GM23338 (cell line): ENCODE measurements around the gene AGFG1. TPM values are rescaled to one million over a fixed set of nuclear protein-coding genes. Genes with fewer than 3 reads are reported as not detected.

Source experiments
- ATAC-seq: fragments of 200-7000 bp; cut with Tn5 transposase; 3 replicates; pipeline ENCODE4 v1.9.1; 2020
- DNase-seq: peaks from one replicate; pipeline ENCODE4 v3.0.0-alpha.2; 2015; ENCODE audit warnings: low spot score
- H2AFZ ChIP-seq: fragments of 200-600 bp; sonication (generic); 2 replicates; pipeline ENCODE4 v1.8.0; 2016; ENCODE audit warnings: antibody characterized with exemption, mild to moderate bottlenecking, moderate library complexity
- H3F3A ChIP-seq: fragments of 200-600 bp; sonication (generic); replicated peaks from 2 replicates; pipeline ENCODE4 v1.8.0; 2017; ENCODE audit warnings: antibody characterized with exemption, mixed run types, low read depth
- H3K27ac ChIP-seq: fragments of 200-600 bp; sonication (generic); 2 replicates; pipeline ENCODE4 v1.6.1; 2016; ENCODE audit warnings: low read depth
- H3K27me3 ChIP-seq: fragments of 200-600 bp; sonication (generic); 2 replicates; pipeline ENCODE4 v1.8.0; 2016; ENCODE audit warnings: mild to moderate bottlenecking, mixed run types, moderate library complexity; ENCODE audit not compliant: insufficient read depth
- H3K36me3 ChIP-seq: fragments of 200-600 bp; sonication (generic); 2 replicates; pipeline ENCODE4 v1.8.0; 2016; ENCODE audit warnings: mild to moderate bottlenecking; ENCODE audit not compliant: insufficient read depth
- H3K4me1 ChIP-seq: fragments of 200-600 bp; sonication (generic); 2 replicates; pipeline ENCODE4 v1.8.0; 2016; ENCODE audit warnings: mild to moderate bottlenecking, moderate library complexity; ENCODE audit not compliant: insufficient read depth
- H3K4me2 ChIP-seq: fragments of 200-600 bp; sonication (generic); 2 replicates; pipeline ENCODE4 v1.7.1; 2017; ENCODE audit warnings: mixed run types
- H3K4me3 ChIP-seq: fragments of 200-600 bp; sonication (generic); 2 replicates; pipeline ENCODE4 v1.6.1; 2016; ENCODE audit warnings: mixed run types
- H3K79me2 ChIP-seq: fragments of 200-600 bp; sonication (generic); replicated peaks from 2 replicates; pipeline ENCODE4 v1.8.0; 2017; ENCODE audit warnings: mild to moderate bottlenecking; ENCODE audit not compliant: insufficient read depth
- H3K9me2 ChIP-seq: fragments of 200-600 bp; sonication (generic); 2 replicates; pipeline ENCODE4 v1.8.0; 2017; ENCODE audit not compliant: insufficient read depth
- H4K20me1 ChIP-seq: fragments of 200-600 bp; sonication (generic); replicated peaks from 2 replicates; pipeline ENCODE4 v1.8.0; 2017; ENCODE audit warnings: mild to moderate bottlenecking; ENCODE audit not compliant: insufficient read depth
- H3K27ac Mint-ChIP-seq: 2 replicates; pipeline ENCODE4 v1.8.0; 2020; ENCODE audit warnings: inconsistent platforms, mild to moderate bottlenecking, moderate library complexity, mixed read lengths
- H3K27me3 Mint-ChIP-seq: 3 replicates; pipeline ENCODE4 v1.8.0; 2022; ENCODE audit warnings: low read depth, mild to moderate bottlenecking, moderate library complexity, mixed read lengths, inconsistent platforms; ENCODE audit not compliant: insufficient read depth, poor library complexity
- H3K36me3 Mint-ChIP-seq: 3 replicates; pipeline ENCODE4 v1.8.0; 2021; ENCODE audit warnings: low read depth, mild to moderate bottlenecking, inconsistent platforms, moderate library complexity, mixed read lengths
- H3K4me1 Mint-ChIP-seq: 3 replicates; pipeline ENCODE4 v1.8.0; 2020; ENCODE audit warnings: mild to moderate bottlenecking, inconsistent platforms, mixed read lengths
- H3K4me3 Mint-ChIP-seq: 3 replicates; pipeline ENCODE4 v1.8.0; 2021; ENCODE audit warnings: moderate library complexity, mild to moderate bottlenecking, inconsistent platforms, mixed read lengths
- H3K9me3 Mint-ChIP-seq: 3 replicates; pipeline ENCODE4 v1.8.0; 2020; ENCODE audit warnings: moderate library complexity, mild to moderate bottlenecking, inconsistent platforms, mixed read lengths
- EZH2phosphoT487 ChIP-seq: fragments of 200-600 bp; sonication (generic); IDR thresholded peaks from one replicate; pipeline ENCODE4 v1.8.1; 2018; ENCODE audit warnings: antibody characterized with exemption; ENCODE audit not compliant: unreplicated experiment
- POLR2AphosphoS5 ChIP-seq: IDR thresholded peaks from 2 replicates; pipeline ENCODE4 v1.6.1; 2016; ENCODE audit warnings: antibody characterized with exemption, low read depth
- ZNF114 ChIP-seq: fragments of 250-450 bp; sonication (Bioruptor Pico); IDR thresholded peaks from 2 replicates; pipeline ENCODE4 v1.5.0; 2020; ENCODE audit warnings: mild to moderate bottlenecking, moderate library complexity
- ZNF331 ChIP-seq: fragments of 250-450 bp; sonication (Bioruptor Pico); IDR thresholded peaks from 2 replicates; pipeline ENCODE4 v1.5.0; 2020; ENCODE audit warnings: low read depth, mild to moderate bottlenecking, moderate library complexity
- long read RNA-seq: library from polyadenylated mRNA; unstranded; transcript quantifications from one replicate; pipeline ENCODE4 v2.0.0, GENCODE V29; 2020; ENCODE audit not compliant: unreplicated experiment
- polyA plus RNA-seq: library from polyadenylated mRNA; unstranded; fragments of >200 nt; fragmentation: Nextera tagmentation; extraction: Ambion mirVana; gene quantifications from 2 replicates; pipeline ENCODE4 v1.2.1, GENCODE V29; 2016
- total RNA-seq: library from RNA; depleted of rRNA; stranded (reverse); fragments of >200 nt; shearing (Covaris generic); gene quantifications from 2 replicates; pipeline ENCODE4 v1.2.3, GENCODE V29; 2014; rRNA removed
- TF ChIP-seq, protein P1 (sequence below): IDR thresholded peaks from 2 replicates; pipeline ENCODE4 v1.6.1; 2016; ENCODE audit warnings: antibody characterized with exemption
- TF ChIP-seq, protein P2 (sequence below), 2 experiments: fragments of 200-600 bp in 1 of 2; sonication (generic) in 1 of 2; conservative IDR thresholded peaks; 2 replicates each; pipeline versions ENCODE4 v1.5.1 to v1.6.1; 2016 to 2017; ENCODE audit warnings: antibody characterized with exemption in 2 of 2, low read depth in 2 of 2, mild to moderate bottlenecking in 2 of 2, moderate library complexity in 1 of 2
- TF ChIP-seq, protein P3 (sequence below): IDR thresholded peaks from one replicate; pipeline ENCODE4 v1.6.1; 2018; ENCODE audit warnings: antibody characterized with exemption; ENCODE audit not compliant: unreplicated experiment

The AGFG1 gene, protein sequence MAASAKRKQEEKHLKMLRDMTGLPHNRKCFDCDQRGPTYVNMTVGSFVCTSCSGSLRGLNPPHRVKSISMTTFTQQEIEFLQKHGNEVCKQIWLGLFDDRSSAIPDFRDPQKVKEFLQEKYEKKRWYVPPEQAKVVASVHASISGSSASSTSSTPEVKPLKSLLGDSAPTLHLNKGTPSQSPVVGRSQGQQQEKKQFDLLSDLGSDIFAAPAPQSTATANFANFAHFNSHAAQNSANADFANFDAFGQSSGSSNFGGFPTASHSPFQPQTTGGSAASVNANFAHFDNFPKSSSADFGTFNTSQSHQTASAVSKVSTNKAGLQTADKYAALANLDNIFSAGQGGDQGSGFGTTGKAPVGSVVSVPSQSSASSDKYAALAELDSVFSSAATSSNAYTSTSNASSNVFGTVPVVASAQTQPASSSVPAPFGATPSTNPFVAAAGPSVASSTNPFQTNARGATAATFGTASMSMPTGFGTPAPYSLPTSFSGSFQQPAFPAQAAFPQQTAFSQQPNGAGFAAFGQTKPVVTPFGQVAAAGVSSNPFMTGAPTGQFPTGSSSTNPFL
- total RNA-seq = 96.4 and 113 TPM in 2 replicates
- polyA plus RNA-seq = 13.8 and 14.5 TPM in 2 replicates
- long read RNA-seq, partial matches to known transcripts = 2 of 3 reads
- long read RNA-seq, other reads (novel, unspliced or antisense) = 1 of 3 reads

DNA sequence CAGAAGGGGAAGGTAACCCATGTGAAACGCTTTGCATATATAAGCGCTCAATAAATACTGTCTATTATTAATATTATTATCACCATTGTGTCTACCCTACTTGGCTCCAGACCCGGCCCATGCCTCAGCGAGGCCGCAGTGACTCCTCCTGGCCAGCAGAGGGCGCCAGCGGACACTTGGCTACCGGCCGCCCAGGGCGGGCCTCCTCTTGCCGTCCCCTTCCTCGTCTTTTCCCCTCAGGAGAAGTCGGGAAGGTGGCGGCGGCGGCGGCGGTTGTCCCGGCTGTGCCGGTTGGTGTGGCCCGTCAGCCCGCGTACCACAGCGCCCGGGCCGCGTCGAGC, at the start of gene AGFG1:
Gene AGFG1 (plus strand): TSS at position 233 of the 341 bp plus-strand sequence. CDS start 266 bp downstream, outside the sequence.
- Mint-ChIP-seq H3K9me3 (no peaks in the 10 kb centered on the region), H3K36me3 (no peaks in the 10 kb centered on the region; the same call in 2 of the 3 replicates), H3K27ac (peak within 1 kb of the TSS; percentile 57; the same call in 1 of the 2 replicates), H3K4me1 (peaks cover 26% of the 10 kb centered on the region), H3K27me3 (peaks cover 7% of the 10 kb centered on the region), H3K4me3 (peak within 1 kb of the TSS; percentile 97)
- H3K79me2 ChIP-seq = peaks cover 40% of the 10 kb centered on the region
- H3K27me3 ChIP-seq = no peaks in the 10 kb centered on the region
- peak; percentile 82 for ATAC-seq
- peak; percentile 83 for DNase-seq
- H4K20me1 ChIP-seq = peaks cover 37% of the 10 kb centered on the region
- H3F3A ChIP-seq = no peaks in the 10 kb centered on the region
- peak within 1 kb of the TSS; percentile 85 for H3K4me3 ChIP-seq
- H3K36me3 ChIP-seq = no peaks in the 10 kb centered on the region
- peak within 1 kb of the TSS; percentile 95 for H2AFZ ChIP-seq
- peaks cover 18% of the 10 kb centered on the region for H3K4me1 ChIP-seq
- H3K4me2 ChIP-seq = peak within 1 kb of the TSS; percentile 90
- peak within 1 kb of the TSS; percentile 82; the same call in 1 of the 2 replicates for H3K27ac ChIP-seq
- TF ChIP-seq, protein P1, sequence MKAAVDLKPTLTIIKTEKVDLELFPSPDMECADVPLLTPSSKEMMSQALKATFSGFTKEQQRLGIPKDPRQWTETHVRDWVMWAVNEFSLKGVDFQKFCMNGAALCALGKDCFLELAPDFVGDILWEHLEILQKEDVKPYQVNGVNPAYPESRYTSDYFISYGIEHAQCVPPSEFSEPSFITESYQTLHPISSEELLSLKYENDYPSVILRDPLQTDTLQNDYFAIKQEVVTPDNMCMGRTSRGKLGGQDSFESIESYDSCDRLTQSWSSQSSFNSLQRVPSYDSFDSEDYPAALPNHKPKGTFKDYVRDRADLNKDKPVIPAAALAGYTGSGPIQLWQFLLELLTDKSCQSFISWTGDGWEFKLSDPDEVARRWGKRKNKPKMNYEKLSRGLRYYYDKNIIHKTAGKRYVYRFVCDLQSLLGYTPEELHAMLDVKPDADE = peak; percentile 38; the same call in 1 of the 2 replicates
- TF ChIP-seq POLR2AphosphoS5 (peak; percentile 81), ZNF331 (CRISPR knock-in tag) (no peak), ZNF114 (CRISPR knock-in tag) (no peak), EZH2phosphoT487 (no peak)
- TF ChIP-seq, protein P2, sequence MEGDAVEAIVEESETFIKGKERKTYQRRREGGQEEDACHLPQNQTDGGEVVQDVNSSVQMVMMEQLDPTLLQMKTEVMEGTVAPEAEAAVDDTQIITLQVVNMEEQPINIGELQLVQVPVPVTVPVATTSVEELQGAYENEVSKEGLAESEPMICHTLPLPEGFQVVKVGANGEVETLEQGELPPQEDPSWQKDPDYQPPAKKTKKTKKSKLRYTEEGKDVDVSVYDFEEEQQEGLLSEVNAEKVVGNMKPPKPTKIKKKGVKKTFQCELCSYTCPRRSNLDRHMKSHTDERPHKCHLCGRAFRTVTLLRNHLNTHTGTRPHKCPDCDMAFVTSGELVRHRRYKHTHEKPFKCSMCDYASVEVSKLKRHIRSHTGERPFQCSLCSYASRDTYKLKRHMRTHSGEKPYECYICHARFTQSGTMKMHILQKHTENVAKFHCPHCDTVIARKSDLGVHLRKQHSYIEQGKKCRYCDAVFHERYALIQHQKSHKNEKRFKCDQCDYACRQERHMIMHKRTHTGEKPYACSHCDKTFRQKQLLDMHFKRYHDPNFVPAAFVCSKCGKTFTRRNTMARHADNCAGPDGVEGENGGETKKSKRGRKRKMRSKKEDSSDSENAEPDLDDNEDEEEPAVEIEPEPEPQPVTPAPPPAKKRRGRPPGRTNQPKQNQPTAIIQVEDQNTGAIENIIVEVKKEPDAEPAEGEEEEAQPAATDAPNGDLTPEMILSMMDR (conservative IDR thresholded peaks at IDR 0.05; ENCODE audit: low read depth in 2 of 2) = peak; percentile 88 to 92
- TF ChIP-seq, protein P3, sequence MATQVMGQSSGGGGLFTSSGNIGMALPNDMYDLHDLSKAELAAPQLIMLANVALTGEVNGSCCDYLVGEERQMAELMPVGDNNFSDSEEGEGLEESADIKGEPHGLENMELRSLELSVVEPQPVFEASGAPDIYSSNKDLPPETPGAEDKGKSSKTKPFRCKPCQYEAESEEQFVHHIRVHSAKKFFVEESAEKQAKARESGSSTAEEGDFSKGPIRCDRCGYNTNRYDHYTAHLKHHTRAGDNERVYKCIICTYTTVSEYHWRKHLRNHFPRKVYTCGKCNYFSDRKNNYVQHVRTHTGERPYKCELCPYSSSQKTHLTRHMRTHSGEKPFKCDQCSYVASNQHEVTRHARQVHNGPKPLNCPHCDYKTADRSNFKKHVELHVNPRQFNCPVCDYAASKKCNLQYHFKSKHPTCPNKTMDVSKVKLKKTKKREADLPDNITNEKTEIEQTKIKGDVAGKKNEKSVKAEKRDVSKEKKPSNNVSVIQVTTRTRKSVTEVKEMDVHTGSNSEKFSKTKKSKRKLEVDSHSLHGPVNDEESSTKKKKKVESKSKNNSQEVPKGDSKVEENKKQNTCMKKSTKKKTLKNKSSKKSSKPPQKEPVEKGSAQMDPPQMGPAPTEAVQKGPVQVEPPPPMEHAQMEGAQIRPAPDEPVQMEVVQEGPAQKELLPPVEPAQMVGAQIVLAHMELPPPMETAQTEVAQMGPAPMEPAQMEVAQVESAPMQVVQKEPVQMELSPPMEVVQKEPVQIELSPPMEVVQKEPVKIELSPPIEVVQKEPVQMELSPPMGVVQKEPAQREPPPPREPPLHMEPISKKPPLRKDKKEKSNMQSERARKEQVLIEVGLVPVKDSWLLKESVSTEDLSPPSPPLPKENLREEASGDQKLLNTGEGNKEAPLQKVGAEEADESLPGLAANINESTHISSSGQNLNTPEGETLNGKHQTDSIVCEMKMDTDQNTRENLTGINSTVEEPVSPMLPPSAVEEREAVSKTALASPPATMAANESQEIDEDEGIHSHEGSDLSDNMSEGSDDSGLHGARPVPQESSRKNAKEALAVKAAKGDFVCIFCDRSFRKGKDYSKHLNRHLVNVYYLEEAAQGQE = no peak
- H3K9me2 ChIP-seq = no peaks in the 10 kb centered on the region
